H1 (cell line): ENCODE measurements around the gene ZNF423. TPM values are rescaled to one million over a fixed set of nuclear protein-coding genes. Genes with fewer than 3 reads are reported as not detected.

Experiments
- CHD2 ChIP-seq: IDR thresholded peaks from 2 replicates; pipeline ENCODE4 v1.6.1; 2012; ENCODE audit warnings: low read length, improper control_type of control experiment
- NANOG ChIP-seq: IDR thresholded peaks from 2 replicates; pipeline ENCODE4 v1.6.1; 2011; ENCODE audit warnings: low read length, low read depth, mild to moderate bottlenecking, inconsistent platforms; ENCODE audit not compliant: insufficient read depth, poor library complexity, severe bottlenecking
- RFX5 ChIP-seq: IDR thresholded peaks from 2 replicates; pipeline ENCODE4 v1.6.1; 2011; ENCODE audit warnings: low read depth, low read length, improper control_type of control experiment, borderline replicate concordance
- SRF ChIP-seq: IDR thresholded peaks from 2 replicates; pipeline ENCODE4 v1.6.1; 2011; ENCODE audit warnings: mild to moderate bottlenecking, low read depth, low read length, moderate library complexity
- TAF7 ChIP-seq: optimal IDR thresholded peaks from 2 replicates; pipeline ENCODE3; 2011; ENCODE audit warnings: low read depth, mild to moderate bottlenecking, inconsistent platforms, low read length, moderate library complexity, borderline replicate concordance
- polyA plus RNA-seq, 7 experiments: library from polyadenylated mRNA; depleted of rRNA in 3 of 7; stranded (reverse) in 5 of 7; unstranded in 2 of 7; fragments of >200 nt in 5 of 7; fragments of 200-250 nt in 2 of 7; gene quantifications; 1 replicate in 5 of 7; 2 replicates in 1 of 7; 4 replicates in 1 of 7; pipeline versions ENCODE4 v1.2.1 to v1.2.3, GENCODE V29; 2011 to 2013; ENCODE audit warnings: missing spikeins in 2 of 7, mixed read lengths in 2 of 7
- total RNA-seq: library from RNA; stranded (reverse); fragmentation: NEBNext Ultra II Directional; extraction: Animal tissue kit (Norgen Biotek cat#: 25700); gene quantifications from 2 replicates; pipeline ENCODE4 v1.2.1, GENCODE V29; 2021

Gene ZNF423
- total and polyA plus RNA-seq, 2 of the 8 experiments (the other 6 are each of a cell fraction or from before 2014, with no cell fraction given) = 38.2 to 52.3 TPM

DNA sequence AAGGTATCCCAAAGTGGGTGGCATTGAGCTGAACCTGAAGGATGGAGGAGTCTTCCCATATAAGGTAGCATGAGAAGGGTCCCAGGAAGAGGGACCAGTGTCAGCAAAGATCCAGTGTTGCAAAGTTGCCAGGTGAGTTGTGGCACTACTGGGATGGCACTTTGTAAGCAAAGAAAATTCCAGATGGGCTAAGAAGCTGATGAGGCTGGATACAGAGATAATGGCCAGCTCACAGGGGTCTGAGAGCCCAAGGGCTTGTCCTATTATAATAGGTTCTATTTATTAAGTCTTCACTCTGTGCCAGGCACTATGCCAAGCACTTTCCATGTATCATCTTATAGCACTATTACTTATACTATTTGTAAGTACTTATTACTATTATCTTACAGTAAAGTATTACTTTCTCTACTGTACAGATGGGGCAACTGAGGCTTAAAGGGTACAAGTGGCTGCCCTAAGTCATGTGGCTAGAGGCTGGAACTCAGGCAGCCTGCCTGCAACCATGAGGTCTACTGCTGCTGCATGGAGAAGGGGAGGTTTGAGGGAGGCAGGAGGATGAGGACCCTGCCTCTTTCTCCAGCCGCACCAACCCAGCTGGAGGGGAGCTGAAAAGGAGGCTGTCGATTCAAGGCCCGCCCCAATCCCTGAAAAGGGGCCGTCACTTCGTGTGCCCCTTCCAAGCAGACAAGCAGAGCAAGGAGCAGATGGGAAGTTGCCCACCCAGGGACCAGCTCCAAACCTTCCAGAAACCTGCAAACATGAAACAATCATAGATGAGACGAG lies 395.8 kb downstream of the ZNF423 start (continued):
- no peak for TF ChIP-seq NANOG
- TF ChIP-seq SRF = no peak
- no peak for TF ChIP-seq RFX5
- no peak for TF ChIP-seq TAF7
- no peak for TF ChIP-seq CHD2
- TF ChIP-seq, all 59 proteins: peak for 0
